Calu3 (cell line): ENCODE data around the gene PLEKHF1. TPM values are rescaled to one million over a fixed set of nuclear protein-coding genes. Genes with fewer than 3 reads are reported as not detected.
"Not testable (repeated sequence)": the region's sequence is repeated elsewhere in the genome, so short reads cannot be mapped to it uniquely, and the experiment has no call there.

Source experiments
- BruUV-seq: library from RNA; stranded (reverse); fragments of 400-500 nt; replicated peaks from 2 replicates; lab custom pipeline; 2021; lab: Mats Ljungman, UMichigan
- CTCF ChIA-PET: fragments of 300-600 bp; sonication (Branson Sonifier 250); formaldehyde crosslinking; loops from one replicate; lab custom pipeline; 2022; ENCODE audit warnings: antibody characterized with exemption; lab: Charles Lee
- DNase-seq: peaks from one replicate; pipeline ENCODE4 v3.0.0; 2022
- H3K27ac Mint-ChIP-seq: one replicate; pipeline ENCODE4 v1.8.0; 2022; ENCODE audit warnings: mixed read lengths; ENCODE audit not compliant: unreplicated experiment
- H3K27me3 Mint-ChIP-seq: one replicate; pipeline ENCODE4 v1.8.0; 2022; ENCODE audit warnings: mixed read lengths; ENCODE audit not compliant: unreplicated experiment
- H3K36me3 Mint-ChIP-seq: one replicate; pipeline ENCODE4 v1.8.0; 2022; ENCODE audit warnings: mild to moderate bottlenecking, moderate library complexity, mixed read lengths; ENCODE audit not compliant: insufficient read depth, unreplicated experiment
- H3K4me1 Mint-ChIP-seq: one replicate; pipeline ENCODE4 v1.8.0; 2022; ENCODE audit warnings: mild to moderate bottlenecking, low read depth, mixed read lengths; ENCODE audit not compliant: unreplicated experiment
- H3K4me3 Mint-ChIP-seq: one replicate; pipeline ENCODE4 v1.8.0; 2022; ENCODE audit warnings: mild to moderate bottlenecking, low read depth, moderate library complexity, mixed read lengths; ENCODE audit not compliant: unreplicated experiment
- H3K9me3 Mint-ChIP-seq: one replicate; pipeline ENCODE4 v1.8.0; 2022; ENCODE audit warnings: low read depth, mixed read lengths; ENCODE audit not compliant: unreplicated experiment
- CTCF ChIP-seq: fragments of 200-600 bp; IDR thresholded peaks from one replicate; pipeline ENCODE4 v1.8.0; 2022; ENCODE audit warnings: antibody characterized with exemption; ENCODE audit not compliant: unreplicated experiment
- intact Hi-C: fragments of 100-400 bp; cut with micrococcal nuclease; formaldehyde crosslinking; loops from one replicate; pipeline ENCODE4 v1.10.0; 2022; ENCODE audit not compliant: unreplicated experiment
- total RNA-seq: library from RNA; stranded (reverse); gene quantifications from 2 replicates; pipeline ENCODE4 v1.2.3, GENCODE V29; 2022

The PLEKHF1 gene
- total RNA-seq, 1 experiment from 2014 or later: 2.9 TPM

GRCh38 chr19:29705706-29706105, 40.4 kb downstream of the PLEKHF1 start:
- H3K4me1 Mint-ChIP-seq: peaks cover 7% of the 10 kb centered on the region
- peaks cover 7% of the 10 kb centered on the region for H3K36me3 Mint-ChIP-seq
- no peak for DNase-seq
- no peak for TF ChIP-seq CTCF
- H3K4me3 Mint-ChIP-seq: no peak overlapping the region
- CTCF ChIA-PET: interaction anchor here (0.6 kb wide), 1 partner anchor 27 kb away, joined by 5 read pairs; no protein-coding TSS in a partner anchor
- no TSS peak for BruUV-seq
- H3K27ac Mint-ChIP-seq: no peak overlapping the region
- H3K9me3 Mint-ChIP-seq: no peaks in the 10 kb centered on the region
- H3K27me3 Mint-ChIP-seq: no peaks in the 10 kb centered on the region
- intact Hi-C loops: no loop called here

DNA sequence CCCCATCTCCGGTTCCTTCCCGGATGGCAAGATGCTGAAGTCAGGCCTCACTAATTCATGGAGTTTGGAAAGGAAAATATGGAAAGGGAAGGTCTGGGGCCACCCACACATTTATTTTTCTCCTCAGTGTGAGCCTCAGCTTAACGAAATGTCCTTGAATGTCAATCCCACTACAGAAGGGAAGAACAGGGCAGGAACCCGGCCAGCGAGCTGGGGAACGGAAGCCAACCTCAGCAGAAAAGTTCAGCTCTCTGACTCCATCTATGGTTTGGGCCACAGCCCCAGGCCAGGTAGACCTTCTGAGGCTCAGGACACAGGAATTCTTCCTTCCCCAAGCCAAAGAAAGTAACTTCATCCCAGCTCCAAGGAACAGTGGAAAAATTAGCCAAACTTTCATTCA, 41.4 kb downstream of the PLEKHF1 start:
- CTCF ChIA-PET: no interaction called here
- intact Hi-C loops: no loop called here
- BruUV-seq: no TSS peak
- TF ChIP-seq CTCF: no peak
- Mint-ChIP-seq H3K36me3 (peaks cover 7% of the 10 kb centered on the region), H3K27me3 (no peaks in the 10 kb centered on the region), H3K27ac (no peak overlapping the region), H3K4me1 (peaks cover 10% of the 10 kb centered on the region), H3K4me3 (no peak overlapping the region), H3K9me3 (no peaks in the 10 kb centered on the region)
- no peak for DNase-seq

DNA sequence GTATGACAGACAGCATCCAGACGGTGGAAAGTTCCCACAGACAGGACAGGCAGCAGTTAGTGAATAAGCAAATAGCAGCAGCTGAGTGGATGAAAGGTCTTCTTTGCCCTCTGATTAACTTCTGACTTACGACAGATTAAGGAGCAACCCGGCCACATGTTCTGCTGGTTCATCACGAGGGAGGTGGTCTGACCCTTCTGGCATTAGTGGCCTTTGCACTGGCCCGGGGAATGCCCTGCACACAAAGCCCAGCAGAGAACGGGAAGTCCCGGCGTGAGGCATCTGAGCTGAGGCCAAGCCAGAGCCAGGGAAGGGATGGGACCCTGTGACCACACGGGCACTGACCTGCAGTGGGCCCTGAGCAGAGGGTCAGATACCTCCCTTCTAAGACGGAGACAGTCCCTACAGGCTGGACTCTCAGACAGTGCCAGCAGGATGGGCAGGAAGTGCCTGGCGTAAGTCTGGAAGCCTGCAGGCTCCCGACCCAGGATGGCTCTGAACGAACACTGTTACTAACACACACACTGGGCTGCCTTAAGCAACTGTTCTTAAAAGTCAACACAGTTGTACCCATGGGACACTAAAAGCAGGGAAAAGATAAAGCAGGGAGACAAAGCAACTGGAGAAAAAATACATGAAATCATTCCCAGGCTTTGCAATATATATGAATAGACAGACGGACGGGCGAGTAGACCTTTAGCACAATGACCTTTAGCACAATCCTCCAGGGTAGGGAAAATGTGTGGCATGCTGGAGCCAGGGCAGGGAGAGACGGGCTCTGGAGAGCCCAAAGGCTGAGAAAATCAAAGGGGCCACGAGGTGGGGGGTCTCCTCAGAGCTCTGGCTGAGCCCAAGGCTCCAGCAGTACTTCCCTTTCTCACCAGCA, 43.5 kb downstream of the PLEKHF1 start:
- TF ChIP-seq CTCF: no peak
- Mint-ChIP-seq H3K27me3 (no peaks in the 10 kb centered on the region), H3K27ac (no peak overlapping the region), H3K4me1 (peaks cover 19% of the 10 kb centered on the region), H3K4me3 (no peak overlapping the region), H3K9me3 (no peaks in the 10 kb centered on the region), H3K36me3 (peaks cover 7% of the 10 kb centered on the region)
- no peak for DNase-seq
- no TSS peak for BruUV-seq
- CTCF ChIA-PET: no interaction called here
- intact Hi-C loops: no loop called here

- H3K27me3 Mint-ChIP-seq, H3K9me3 Mint-ChIP-seq, intact Hi-C loops, CTCF ChIA-PET, H3K4me3 Mint-ChIP-seq, H3K36me3 Mint-ChIP-seq, BruUV-seq, DNase-seq, H3K27ac Mint-ChIP-seq: not testable (repeated sequence)
- peaks cover 25% of the 10 kb centered on the region for H3K4me1 Mint-ChIP-seq
Observed at GRCh38 chr19:29709440-29709798, 44.2 kb downstream of the PLEKHF1 start.
